OCI-LY3 (cell line): ENCODE results near the gene TENT5C.

ENCODE experiments used
- CTCF ChIP-seq: fragments of 200-600, 300-600 bp; sonication (generic); IDR thresholded peaks from 2 replicates; pipeline ENCODE4 v1.5.1; 2014; ENCODE audit warnings: antibody characterized with exemption, low read length, low read depth
- EZH2phosphoT487 ChIP-seq: fragments of 200-600 bp; shearing (Covaris generic); IDR thresholded peaks from 2 replicates; pipeline ENCODE4 v1.6.1; 2018; ENCODE audit warnings: antibody characterized with exemption, mixed run types, low read depth

- TF ChIP-seq CTCF, result no peak
- TF ChIP-seq EZH2phosphoT487, result no peak
These were observed 2.9 kb downstream of the TENT5C start for GRCh38 chr1:117608758-117609157.
